ENCODE data around the gene TMPRSS6.
"Not testable (repeated sequence)": the region's sequence is repeated elsewhere in the genome, so short reads cannot be mapped to it uniquely, and the experiment has no call there.

TMPRSS6 gene

DNA sequence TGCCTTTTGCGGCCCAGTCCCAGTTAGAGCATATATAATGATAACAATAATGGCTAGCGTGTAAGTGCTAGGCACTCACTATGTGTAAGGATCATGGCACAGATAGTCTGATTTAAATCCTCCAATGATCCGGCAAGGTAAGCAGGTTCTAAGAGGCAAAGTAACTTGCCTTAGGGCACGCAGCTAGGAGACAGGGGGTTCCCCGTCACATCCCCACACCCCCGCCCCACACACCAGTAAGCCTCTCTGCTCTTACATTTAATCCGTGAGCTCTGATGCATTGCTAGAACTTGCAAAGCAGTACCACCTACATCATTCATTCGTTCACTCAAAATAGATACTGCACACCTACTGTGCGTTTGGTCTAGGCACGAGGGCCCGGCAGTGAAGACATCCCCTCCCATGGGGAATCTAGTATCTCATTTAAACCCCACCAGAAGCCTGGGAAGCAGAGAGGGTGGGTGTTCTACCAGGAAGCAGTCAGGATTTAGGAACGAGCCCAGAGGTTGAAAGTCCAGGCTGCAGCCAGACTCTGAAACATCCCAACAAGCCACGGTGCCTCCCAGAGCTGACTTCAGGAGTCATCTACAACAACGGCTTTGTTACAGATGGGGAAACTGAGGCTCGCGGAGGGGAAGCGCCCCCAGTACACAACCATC, 20.6 kb downstream of the TMPRSS6 start:
- DNase-seq (ENCODE audit: low spot score), result no peak

DNA sequence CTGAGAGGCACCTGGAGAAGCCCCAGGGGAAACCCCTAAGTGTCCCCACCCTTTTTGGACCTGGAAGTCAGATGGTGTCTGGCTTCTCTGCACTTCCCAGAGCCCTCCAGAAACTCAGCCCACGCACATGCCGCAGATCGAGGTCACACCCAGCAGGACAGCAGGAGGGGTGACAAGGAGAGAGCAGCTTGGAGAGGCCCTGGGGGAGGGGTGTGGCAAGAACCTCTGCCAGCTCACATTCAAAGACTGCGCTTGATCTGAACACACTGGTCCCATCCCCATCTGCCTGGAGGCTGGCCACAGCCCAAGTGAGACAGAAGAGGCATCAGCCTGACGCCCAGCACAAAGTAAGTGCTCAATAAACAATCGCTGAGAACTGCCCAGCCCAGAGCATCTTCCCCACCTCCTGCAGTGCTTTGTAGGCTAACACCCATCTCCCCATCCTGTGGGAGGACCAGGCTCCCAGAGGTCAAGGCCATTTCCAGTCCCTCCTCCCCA, 21.4 kb downstream of the TMPRSS6 start:
- DNase-seq (ENCODE audit: low spot score), result no peak

DNA sequence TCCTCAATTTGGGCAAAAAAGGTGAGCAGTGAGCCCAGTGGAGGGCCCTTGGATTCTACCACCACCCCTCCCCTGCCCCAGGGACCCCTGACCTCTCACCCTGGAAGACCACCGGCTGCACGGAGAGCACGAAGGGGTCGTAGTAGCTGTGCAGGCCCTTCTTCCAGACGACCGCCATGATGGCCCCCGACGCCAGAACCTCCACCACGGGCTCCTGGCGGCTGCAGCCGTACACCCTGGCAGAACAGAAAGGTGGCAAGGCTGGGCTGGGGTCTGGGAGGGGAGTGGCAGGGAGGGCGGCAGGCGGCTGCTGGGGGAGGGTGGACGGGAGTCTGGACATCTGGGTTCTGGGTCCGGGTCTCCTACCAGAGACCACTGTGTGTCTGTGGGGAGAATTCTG, 23.3 kb downstream of the TMPRSS6 start:
- no peak for DNase-seq (ENCODE audit: low spot score)

DNA sequence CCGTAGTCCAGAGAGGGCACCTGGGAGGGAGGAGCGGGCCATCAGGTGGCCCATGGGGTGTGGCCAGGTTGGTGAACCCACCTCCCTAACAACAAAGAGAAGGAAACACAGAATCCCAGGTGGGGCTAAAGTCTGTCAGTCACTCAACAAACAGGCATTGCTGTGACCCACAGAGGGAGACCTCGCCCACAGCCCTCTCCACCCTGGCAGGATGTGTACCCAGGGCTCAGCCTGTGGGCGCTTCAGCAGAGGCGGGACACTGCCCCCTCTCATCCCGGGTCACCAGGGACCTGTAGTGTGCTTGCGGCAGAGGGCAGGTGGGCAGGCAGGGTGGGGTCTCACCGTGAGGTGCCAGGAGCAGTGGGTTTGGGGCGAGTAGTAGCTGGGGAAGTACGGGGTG, 25.1 kb downstream of the TMPRSS6 start:
- no peak for DNase-seq (ENCODE audit: low spot score)

DNA sequence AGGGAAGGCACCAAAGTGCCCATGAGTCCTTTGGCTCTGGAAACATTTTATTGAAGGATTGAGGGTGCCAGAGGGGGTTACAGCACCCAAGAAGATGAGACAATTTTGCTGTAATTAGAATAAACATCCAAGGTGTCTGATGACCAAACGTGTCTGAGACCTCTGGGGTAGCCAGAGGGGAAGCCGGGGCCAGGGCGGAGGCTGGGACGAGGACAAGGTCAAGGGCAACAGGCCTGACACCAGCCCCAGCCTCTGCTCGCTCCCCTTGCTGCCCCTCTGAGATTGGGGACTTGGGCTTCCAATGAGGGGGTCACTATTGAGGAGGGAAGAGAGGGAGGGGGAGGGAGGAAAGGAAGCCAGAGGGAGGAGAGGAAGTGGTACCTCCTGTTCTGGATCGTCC, 25.6 kb downstream of the TMPRSS6 start:
- no peak for DNase-seq (ENCODE audit: low spot score)

DNA sequence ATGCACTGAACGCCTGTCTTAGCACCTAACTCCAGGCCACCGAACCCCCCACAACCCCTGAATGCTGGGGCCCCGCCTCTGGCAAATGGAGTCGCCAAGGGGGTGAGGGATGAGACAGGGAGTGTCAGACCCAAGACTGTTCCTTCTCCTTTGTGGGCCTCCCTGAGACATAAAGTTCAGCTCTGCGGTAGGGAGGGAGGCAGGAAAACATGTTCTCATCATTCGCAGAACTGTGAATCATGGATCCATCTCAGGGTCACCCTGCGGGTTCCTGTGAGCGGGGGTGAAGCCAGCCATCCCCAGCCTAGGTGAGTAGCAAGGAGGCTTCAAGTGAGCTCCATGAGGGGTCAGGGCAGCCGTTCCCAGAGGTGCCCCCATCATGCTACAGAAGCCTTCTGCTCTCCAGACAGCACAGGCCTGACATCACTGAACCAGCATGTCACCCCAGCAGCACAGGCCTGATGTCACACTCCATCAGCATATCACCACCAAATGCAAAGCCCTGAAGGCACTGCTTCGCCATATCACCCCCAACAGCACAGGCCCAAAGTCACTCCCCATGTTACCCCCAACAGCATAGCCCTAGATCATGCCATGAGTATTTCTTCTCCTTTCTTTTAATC, 27.2 kb downstream of the TMPRSS6 start:
- DNase-seq (ENCODE audit: low spot score), result no peak

DNA sequence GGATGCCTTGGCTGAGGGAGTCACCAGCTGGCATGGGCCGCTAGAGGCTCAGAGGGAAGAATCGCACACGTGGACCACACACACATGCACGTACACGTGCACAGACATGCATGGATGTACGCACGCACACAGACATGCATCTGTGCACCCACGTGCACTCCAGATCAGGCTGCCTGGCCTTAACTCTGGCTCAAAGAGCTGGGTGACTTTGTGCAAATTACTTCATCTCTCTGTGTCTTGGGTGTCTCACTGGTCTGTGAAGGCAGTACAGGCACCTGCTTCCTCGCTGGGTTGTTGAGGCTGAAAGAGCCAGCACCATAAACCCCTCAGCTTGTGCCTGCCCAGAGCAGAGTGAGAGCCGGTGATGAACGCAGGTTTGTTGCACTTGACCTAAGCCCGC, 28.7 kb downstream of the TMPRSS6 start:
- no peak for DNase-seq (ENCODE audit: low spot score)

DNA sequence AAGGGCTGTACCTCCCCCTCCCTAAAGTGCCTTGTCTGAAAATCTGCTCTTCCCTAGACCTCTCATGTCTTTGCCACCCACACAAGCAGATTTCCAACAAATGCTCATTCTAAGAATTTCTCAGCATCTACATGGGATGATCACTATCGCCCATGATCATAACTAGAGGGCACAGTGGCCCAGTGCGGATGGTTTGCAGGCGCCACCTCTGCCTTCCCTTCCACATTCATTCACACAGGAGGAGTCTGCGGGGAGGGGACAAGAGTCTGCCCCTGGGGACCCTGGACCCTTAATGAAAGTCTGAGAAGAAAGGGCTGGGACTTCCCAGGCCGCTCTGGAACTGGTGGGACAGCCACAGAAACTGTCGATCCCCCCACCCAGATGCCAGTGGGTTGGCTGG, 29.1 kb downstream of the TMPRSS6 start:
- no peak for DNase-seq (ENCODE audit: low spot score)

DNA sequence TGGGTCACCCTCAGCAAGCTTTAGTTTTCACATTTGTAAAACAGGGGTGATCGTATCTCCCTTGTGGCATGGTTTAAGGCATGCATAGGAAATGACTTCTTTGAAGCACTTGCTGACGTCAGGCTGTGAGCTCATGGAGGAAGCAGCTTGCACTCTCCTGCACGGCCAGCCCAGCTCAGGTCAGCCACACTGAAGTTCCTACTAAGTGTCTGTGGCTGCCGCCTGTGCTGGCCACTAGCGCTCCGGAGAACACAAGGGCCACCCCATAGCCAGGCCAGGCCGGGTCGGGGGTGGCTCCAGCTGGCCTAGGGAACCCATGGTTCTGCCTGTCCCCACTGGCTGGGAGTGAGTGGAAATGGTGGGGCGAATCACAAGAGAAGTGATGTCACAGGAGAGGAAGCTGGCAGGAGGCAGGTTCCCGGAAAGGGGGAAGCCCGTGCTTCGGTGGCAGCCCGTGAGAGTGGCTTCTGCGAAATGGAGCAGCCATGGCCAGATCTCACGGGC, 29.8 kb downstream of the TMPRSS6 start:
- no peak for DNase-seq (ENCODE audit: low spot score)

DNA sequence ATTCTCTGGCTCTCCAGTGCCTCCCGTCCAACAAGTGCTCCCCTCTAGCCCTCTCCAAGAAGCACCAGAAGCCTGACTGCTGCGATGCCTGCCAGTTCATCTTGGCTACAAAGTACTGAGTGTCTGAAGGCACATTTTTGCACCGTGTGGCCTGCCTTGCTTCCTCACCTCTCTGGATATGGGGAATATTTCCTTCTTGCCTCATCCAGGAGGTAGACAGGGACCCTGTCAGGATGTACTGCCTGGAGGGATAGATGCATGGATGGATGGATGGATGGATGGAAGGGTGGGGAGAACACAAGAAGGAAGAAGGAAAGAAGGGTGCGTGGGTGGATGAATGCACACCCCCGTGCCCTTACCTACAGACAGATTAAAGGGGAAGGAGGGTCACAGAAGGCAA, 30.4 kb downstream of the TMPRSS6 start:
- no peak for DNase-seq (ENCODE audit: low spot score)

DNA sequence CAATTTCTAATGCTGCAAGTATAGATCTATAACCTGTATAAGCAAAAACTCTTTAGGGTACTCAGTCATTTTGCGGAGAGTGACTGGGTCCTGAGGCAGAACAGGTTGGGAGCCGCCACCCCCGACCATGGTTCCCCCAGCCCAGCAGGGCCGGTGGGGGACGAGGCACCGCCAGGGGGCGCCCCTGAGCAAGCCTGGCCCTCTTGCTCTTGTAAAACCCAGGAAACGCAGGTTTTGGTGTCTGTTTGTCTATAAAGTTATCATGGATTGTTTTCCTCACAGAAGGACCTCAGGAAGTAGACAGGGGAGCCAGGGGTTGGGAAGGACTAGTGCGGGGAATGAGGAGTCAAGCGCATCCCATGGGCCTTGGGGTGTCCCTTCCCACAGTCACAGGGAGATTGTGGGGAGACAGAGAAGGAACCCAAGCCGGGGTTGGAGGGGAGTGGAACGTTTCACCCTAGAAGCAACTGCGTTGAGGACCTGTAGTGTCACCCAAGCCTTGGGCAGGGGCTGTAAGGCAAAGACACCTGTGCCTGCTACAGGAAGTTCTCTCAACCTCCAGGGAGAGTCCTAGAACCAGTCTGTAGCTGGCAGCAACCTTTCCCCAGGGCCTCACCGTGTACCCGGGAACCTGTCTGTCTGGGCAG, 31.6 kb downstream of the TMPRSS6 start:
- peak; percentile 96 for DNase-seq (ENCODE audit: low spot score)

DNA sequence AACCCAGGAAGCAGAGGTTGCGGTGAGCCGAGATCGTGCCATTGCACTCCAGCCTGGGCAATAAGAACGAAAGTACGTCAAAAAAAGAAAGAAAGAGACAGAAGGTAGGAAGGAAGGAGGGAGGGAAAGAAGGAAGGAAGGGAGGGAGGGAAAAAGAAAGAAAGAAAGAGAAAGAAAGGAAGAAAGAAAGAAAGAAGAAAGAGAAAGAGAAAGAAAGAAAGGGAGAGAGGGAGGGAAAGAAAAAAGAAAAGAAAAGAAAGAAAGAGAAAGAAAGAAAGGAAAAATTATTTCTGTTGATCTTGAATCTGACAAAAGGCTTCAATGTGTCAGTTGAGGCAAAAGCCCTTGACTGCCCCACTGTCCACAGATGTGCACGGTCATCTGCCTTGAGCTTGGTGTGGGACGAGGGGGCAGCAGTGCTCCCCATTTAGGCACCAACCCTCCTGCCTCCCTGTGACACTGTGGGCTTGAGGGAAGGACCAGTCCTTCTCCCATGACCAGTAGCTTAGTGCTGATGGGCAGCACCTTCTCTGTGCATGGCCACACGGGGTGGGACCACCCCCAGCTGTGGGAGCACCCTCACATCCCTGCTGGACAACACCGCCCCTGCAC, 33.6 kb downstream of the TMPRSS6 start:
- DNase-seq (ENCODE audit: low spot score), result no peak

DNA sequence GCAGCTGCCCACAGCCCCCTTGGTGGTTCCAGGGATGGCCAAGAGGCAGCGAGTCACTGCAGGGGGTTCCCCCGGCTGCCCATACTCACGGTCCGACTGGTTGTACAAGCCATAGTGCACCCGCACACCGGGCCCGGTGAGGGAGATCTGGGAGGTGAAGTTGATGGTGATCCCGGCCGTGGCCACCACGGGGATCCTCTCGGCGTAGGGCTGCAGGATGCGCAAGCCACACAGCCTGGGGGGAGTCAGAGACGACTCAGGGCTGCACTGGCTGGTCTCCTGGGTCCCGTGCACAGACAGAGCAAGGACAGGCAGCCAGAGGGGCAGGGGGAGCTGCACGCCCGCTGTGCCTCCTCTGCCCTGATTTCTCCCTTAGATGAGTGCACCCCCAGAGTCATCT, 34.5 kb downstream of the TMPRSS6 start:
- no peak for DNase-seq (ENCODE audit: low spot score)

DNA sequence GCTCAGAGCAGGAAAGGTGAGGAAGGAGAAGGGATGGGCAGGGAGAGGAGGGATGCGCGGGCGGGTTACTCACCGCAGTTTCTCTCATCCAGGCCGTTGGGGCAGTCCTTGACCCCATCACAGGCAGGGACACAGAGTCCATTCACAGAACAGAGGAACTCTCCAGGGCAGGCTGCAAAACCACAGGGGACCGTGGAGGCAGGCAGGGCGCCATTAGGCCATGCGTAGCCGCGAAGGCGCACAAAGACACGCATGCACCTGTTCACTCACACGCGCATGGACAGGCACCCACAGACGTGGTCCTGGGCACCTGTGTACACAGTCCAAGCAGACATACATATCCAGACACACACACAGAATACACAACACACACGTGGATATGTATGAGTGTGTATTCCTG, 35.0 kb downstream of the TMPRSS6 start:
- DNase-seq (ENCODE audit: low spot score), result no peak

DNA sequence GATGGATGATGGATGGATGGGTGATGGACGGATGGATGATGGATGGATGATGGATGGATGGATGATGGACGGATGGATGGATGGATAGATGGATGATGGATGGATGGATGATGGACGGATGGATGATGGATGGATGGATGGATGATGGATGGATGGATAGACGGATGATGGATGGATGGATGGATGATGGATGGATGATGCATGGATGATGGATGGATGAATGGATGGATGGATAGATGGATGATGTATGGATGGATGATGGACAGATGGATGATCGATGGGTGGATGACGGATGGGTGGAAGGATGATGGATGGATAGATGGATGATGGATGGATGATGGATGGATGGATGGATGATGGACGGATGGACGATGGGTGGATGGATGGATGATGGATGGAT, 36.8 kb downstream of the TMPRSS6 start:
- DNase-seq (ENCODE audit: low spot score), result no peak

DNA sequence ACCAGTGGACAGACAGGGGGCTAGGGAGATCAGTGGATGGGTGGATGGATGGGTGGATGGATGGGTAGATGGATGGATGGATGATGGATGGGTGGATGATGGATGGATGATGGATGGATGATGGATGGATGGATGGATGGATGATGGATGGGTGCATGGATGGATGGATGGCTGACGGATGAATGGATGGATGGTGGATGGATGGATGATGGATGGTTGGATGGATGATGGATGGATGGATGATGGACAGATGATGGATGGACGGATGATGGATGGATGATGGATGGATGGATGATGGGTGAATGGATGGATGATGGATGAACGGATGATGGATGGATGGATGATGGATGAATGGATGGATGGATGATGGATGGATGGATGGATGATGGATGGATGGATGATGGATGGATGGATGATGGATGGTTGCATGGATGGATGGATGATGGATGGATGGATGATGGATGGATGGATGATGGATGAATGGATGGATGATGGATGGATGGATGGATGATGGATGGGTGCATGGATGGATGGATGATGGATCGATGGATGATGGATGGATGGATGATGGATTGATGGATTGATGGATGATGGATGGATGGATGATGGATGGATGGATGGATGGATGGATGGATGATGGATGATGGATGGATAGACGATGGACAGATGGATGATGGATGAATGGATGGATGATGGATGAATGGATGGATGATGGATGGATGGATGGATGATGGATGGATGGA, 37.5 kb downstream of the TMPRSS6 start:
- DNase-seq (ENCODE audit: low spot score), result not testable (repeated sequence)

DNA sequence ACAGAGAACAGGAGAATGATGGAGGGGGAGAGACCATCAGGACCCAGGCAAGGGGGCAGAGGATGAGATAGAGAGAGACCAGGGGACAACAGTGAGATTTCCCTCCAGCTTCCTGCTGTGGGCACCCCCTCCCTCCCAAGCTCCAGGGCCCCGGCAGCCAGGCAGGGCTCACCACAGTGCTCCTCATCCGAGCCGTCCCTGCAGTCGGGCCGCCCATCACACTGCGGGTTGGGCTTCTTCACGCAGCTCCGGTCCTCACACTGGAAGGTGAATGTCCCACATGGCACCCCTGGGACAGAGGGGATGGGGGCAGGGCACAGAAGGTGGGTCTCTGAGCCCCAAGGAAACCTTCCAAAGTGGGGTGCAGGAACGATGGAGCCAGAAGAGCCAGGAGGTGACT, 38.8 kb downstream of the TMPRSS6 start:
- no peak for DNase-seq (ENCODE audit: low spot score)

DNA sequence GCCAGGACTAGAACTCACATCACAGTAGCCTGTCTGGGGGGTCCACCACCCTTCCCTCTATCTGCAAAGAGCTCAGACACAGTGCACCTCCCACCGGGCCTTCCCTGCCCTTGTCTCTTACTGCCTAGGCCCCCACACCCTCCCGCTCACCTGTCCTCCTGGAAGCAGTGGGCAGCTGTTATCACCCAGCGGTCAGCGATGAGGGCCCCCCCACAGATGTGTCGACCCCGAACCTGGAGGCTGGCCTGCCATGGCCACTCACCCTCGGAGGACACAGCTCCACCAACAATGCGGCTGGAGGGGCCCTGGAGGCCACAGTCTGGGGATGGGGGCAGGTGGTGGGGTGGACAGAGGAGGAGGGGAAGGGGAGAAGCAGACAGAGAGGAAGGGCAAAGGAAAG, 39.2 kb downstream of the TMPRSS6 start:
- no peak for DNase-seq (ENCODE audit: low spot score)

DNA sequence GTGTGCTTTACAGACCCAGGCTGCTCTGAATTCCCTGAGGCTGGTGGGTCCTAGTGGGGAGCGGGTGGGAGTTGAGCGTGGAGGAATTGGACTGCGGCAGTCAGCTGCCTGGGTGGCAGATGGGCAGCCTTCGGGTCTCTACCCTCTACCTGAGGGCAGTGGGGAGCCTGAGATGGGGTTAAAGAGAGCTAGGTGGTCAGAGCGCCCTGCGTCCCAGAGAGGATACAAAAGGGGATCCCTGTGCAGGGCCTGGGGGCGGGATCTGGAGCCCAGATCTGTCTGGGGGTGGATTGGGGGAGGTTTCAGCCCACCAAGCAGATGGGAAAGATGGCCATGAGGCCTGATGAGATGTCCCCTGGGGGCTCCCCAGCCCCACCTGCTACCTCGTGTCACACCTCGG, 39.8 kb downstream of the TMPRSS6 start:
- no peak for DNase-seq (ENCODE audit: low spot score)

DNA sequence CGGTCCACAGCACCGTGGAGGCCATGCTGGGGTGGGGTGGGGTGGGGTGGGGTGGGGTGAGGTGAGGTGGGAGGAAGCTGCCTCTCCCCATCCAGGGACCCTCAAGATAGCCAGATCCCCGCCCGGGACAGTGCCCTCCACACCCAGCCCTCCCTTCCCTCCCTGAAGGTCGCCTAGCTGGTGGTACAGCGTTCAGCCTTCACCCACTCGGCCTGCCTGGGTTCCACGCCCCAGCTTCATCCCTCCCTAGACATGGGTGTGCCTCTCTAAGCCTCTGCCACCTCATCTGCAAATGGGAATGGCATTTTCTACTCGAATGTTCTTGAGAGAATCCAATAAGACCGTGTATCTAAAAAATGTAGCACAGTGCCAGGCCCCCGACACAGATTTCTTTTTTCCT, 40.2 kb downstream of the TMPRSS6 start:
- DNase-seq (ENCODE audit: low spot score), result no peak

DNA sequence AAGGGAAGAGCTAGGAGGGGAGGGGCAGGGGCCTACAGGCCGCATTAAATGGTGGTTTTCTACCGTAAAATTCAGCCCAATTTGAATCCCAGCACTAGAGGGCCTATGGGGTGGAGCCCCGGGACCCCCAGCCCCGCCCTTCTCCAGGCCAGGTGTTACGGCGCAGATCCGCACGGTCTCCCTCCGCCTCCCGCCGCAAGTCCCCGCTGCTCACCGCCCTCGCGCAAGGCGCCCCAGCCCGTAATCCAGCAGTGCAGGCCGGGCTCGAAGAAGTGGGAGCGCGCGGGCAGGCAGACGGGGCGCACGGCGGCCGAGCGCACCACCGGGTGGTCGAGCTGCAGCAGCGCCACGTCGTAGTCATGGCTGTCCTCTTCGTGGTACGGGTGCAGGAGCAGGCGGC, 40.7 kb downstream of the TMPRSS6 start:
- DNase-seq (ENCODE audit: low spot score), result peak; percentile 86

DNA sequence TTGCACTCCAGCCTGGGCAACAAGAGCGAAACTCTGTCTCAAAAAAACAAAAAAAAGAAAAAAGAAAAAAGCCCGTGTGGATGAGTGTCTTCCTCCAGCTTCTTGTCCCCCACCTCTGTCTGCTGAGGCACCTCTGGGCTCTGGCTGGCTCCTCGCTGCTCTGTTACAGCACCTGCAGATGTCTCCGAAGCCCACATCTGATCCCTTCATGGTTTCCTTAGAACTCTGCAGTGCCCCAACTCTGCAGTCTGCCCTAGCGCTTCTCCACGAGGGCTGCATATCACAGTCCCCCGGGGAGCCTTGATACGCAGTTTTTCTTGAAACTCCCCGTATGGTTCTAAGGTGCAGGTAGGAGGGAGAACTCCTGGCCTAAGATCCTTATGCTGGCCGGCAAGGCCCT, 42.1 kb downstream of the TMPRSS6 start:
- DNase-seq (ENCODE audit: low spot score), result no peak
